ENCODE results near the gene PPM1N. TPM values are rescaled to one million over a fixed set of nuclear protein-coding genes. Genes with fewer than 3 reads are reported as not detected.

The PPM1N gene
- total RNA-seq, 4 donors from 2014 or later, result 1.6 to 3.8 (median 3.0) TPM

GRCh38 chr19:45531349-45531748, 33.1 kb downstream of the PPM1N start:
- Histone ChIP-seq H3K4me3 (no peak overlapping the region), H3K36me3 (peaks cover 0 to 10% (median 9%) of the 10 kb centered on the region in 4 donors), H3K4me1 (peaks cover 21 to 27% (median 24%) of the 10 kb centered on the region in 4 donors), H3K27ac (replicated peaks in 1 of 4) (no peak overlapping the region), H3K9me3 (no peaks in the 10 kb centered on the region), H3K27me3 (no peaks in the 10 kb centered on the region)
- intact Hi-C loops (cut with DNase I), result no loop called here
- 100% methylated on average over 1 of the region's 1 CpG for WGBS
- TF ChIP-seq, protein P1, sequence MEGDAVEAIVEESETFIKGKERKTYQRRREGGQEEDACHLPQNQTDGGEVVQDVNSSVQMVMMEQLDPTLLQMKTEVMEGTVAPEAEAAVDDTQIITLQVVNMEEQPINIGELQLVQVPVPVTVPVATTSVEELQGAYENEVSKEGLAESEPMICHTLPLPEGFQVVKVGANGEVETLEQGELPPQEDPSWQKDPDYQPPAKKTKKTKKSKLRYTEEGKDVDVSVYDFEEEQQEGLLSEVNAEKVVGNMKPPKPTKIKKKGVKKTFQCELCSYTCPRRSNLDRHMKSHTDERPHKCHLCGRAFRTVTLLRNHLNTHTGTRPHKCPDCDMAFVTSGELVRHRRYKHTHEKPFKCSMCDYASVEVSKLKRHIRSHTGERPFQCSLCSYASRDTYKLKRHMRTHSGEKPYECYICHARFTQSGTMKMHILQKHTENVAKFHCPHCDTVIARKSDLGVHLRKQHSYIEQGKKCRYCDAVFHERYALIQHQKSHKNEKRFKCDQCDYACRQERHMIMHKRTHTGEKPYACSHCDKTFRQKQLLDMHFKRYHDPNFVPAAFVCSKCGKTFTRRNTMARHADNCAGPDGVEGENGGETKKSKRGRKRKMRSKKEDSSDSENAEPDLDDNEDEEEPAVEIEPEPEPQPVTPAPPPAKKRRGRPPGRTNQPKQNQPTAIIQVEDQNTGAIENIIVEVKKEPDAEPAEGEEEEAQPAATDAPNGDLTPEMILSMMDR (IDR thresholded peaks at IDR 0.05), result no peak
- TF ChIP-seq POLR2AphosphoS5 (IDR thresholded peaks at IDR 0.05) (no peak), POLR2A (IDR thresholded peaks at IDR 0.05; ENCODE audit: low read depth) (no peak), EP300 (IDR thresholded peaks at IDR 0.05) (no peak)
- no peak for DNase-seq (ENCODE audit: extremely low spot score)

- DNase-seq (ENCODE audit: extremely low spot score), result no peak
- no peaks in the 10 kb centered on the region for H3K9me3 ChIP-seq
- H3K27ac ChIP-seq (replicated peaks in 1 of 4), result no peak overlapping the region
- H3K36me3 ChIP-seq, result no peaks in the 10 kb centered on the region
- no peak for TF ChIP-seq POLR2A (IDR thresholded peaks at IDR 0.05; ENCODE audit: low read depth)
- TF ChIP-seq, protein P1 (IDR thresholded peaks at IDR 0.05), result no peak
- TF ChIP-seq EP300 (IDR thresholded peaks at IDR 0.05), result no peak
- TF ChIP-seq POLR2AphosphoS5 (IDR thresholded peaks at IDR 0.05), result no peak
- intact Hi-C loops (cut with DNase I), result no loop called here
- H3K27me3 ChIP-seq, result no peaks in the 10 kb centered on the region
- 92% methylated on average over 9 of the region's 9 CpGs for WGBS
- no peak overlapping the region for H3K4me3 ChIP-seq
- no peaks in the 10 kb centered on the region for H3K4me1 ChIP-seq
These were observed 41.2 kb downstream of the PPM1N start for GRCh38 chr19:45539459-45539858.

- DNase-seq (ENCODE audit: extremely low spot score), result no peak
- no peaks in the 10 kb centered on the region for H3K9me3 ChIP-seq
- intact Hi-C loops (cut with DNase I), result no loop called here
- H3K4me3 ChIP-seq, result no peak overlapping the region
- no peaks in the 10 kb centered on the region for H3K4me1 ChIP-seq
- no peaks in the 10 kb centered on the region for H3K27me3 ChIP-seq
- 82% methylated on average over 7 of the region's 7 CpGs for WGBS
- H3K27ac ChIP-seq (replicated peaks in 1 of 4), result no peak overlapping the region
- H3K36me3 ChIP-seq, result no peaks in the 10 kb centered on the region
- TF ChIP-seq, protein P1 (IDR thresholded peaks at IDR 0.05), result no peak
- TF ChIP-seq EP300 (IDR thresholded peaks at IDR 0.05) (no peak), POLR2AphosphoS5 (IDR thresholded peaks at IDR 0.05) (no peak), POLR2A (IDR thresholded peaks at IDR 0.05; ENCODE audit: low read depth) (no peak)
These were observed 44.0 kb downstream of the PPM1N start for GRCh38 chr19:45542234-45542668.

- Histone ChIP-seq H3K27me3 (no peaks in the 10 kb centered on the region), H3K4me3 (no peak overlapping the region), H3K4me1 (peaks cover 0 to 17% (median 8%) of the 10 kb centered on the region in 4 donors), H3K9me3 (no peaks in the 10 kb centered on the region), H3K27ac (replicated peaks in 1 of 4) (no peak overlapping the region), H3K36me3 (no peaks in the 10 kb centered on the region)
- no peak for DNase-seq (ENCODE audit: extremely low spot score)
- intact Hi-C loops (cut with DNase I), result no loop called here
- WGBS, result 91% methylated on average over 10 of the region's 10 CpGs
- no peak for TF ChIP-seq POLR2A (IDR thresholded peaks at IDR 0.05; ENCODE audit: low read depth)
These were observed 49.0 kb downstream of the PPM1N start for GRCh38 chr19:45547211-45547770.

DNA sequence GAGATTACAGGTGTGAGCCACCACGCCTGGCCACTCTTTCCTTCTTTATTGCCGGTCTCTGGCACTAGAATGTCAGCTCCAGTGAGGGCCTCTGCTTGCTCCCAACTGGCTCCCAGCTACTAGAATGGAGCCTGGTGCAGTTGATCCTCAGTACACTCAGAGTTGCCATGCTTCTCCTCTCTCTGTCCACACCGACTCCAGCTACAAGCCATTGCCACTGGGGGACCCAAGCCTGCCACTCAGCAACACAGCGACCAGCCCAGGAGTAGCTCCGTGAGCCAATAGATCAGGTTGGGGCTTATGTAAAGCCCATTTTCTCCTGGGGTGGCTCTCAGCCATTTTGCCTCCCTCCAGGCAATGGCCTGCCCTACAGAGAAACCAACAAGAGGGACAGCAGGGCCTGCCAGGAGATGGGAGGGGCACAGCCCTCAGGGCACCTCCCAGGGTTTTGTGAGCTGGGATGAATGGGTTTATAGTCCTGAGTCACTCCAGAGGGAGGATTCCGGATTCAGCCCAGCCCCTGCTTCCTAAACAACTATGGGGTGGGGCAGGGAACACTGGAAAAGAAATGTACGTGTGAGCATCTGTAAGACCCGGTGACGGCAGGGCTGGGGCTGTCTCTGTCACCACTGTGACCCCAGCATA, 49.8 kb downstream of the PPM1N start:
- Histone ChIP-seq H3K36me3 (peaks cover 0 to 5% (median 4%) of the 10 kb centered on the region in 4 donors), H3K9me3 (no peaks in the 10 kb centered on the region), H3K4me1 (peaks cover 0 to 17% (median 8%) of the 10 kb centered on the region in 4 donors), H3K4me3 (no peak overlapping the region), H3K27ac (replicated peaks in 1 of 4) (peak overlapping the region in 1 of 4 donors; percentile 33), H3K27me3 (no peaks in the 10 kb centered on the region)
- no peak for DNase-seq (ENCODE audit: extremely low spot score)
- intact Hi-C loops (cut with DNase I), result no loop called here
- 81% methylated on average over 9 of the region's 9 CpGs for WGBS
- TF ChIP-seq, protein P1 (IDR thresholded peaks at IDR 0.05), result no peak
- TF ChIP-seq POLR2AphosphoS5 (IDR thresholded peaks at IDR 0.05), result no peak
- TF ChIP-seq EP300 (IDR thresholded peaks at IDR 0.05), result no peak
- no peak for TF ChIP-seq POLR2A (IDR thresholded peaks at IDR 0.05; ENCODE audit: low read depth)

Measured in esophagus muscularis mucosa (tissue), 4 donors.